ENCODE results near the gene FAM219B.

FAM219B gene

GRCh38 chr15:74872702-74873035 lies 34.0 kb downstream of the FAM219B start:
- DNase-seq (ENCODE audit: low spot score): no peak

DNA sequence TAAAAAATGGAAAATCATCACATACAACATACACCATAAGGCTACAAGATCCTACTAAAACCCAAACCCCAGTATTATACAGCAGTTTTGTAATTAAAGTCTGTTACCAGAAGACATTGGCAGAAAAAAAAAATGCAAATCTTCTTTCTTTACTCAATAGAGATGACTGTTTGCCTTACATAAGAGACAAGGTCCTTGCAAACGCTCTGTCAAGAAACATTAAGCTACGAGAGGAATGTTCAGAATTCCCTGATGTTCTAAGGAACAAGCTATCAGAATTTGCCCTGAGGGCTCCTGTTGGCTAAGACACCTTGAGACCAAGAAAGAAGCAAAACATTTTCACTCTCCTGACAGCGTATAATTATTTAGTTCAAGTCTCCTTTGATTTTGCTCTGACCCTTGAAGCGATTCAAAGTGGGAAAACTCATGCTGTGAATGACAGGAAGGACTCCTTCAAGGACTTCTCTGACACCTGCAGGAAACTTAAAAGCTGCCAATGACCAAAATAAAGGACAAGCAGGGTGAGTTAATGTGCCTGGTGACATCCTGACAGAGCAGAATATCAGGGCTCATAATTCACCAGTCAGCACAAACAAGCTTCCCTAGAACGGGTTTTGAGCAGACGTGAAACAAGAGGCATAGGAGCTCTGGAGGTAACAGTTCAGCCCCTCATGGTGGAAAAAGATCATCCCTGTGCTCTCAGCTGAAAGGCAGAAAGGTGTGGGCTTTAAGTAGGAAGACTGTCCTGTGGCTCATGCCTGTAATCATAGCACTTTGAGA lies 36.0 kb downstream of the FAM219B start:
- no peak for DNase-seq (ENCODE audit: low spot score)

GRCh38 chr15:74869726-74870407 lies 36.8 kb downstream of the FAM219B start:
- peak; percentile 57 for DNase-seq (ENCODE audit: low spot score)

DNA sequence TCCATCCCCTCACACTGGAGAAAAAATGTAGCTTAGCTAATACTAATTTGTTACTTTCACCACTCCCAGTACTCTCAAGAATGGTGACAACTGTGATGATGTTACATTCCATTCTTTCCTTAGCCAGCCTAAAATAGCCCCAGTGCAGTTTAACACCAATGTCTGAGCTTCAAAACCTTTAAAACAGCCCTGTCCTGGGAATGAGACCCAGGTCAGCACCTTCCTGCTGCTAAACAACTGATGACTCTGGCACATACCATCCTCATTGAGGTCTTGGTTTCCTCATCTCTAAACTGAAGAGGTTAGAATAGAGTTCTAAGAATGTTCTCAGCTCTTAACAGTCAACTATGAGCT lies 37.3 kb downstream of the FAM219B start:
- no peak for DNase-seq (ENCODE audit: low spot score)

DNA sequence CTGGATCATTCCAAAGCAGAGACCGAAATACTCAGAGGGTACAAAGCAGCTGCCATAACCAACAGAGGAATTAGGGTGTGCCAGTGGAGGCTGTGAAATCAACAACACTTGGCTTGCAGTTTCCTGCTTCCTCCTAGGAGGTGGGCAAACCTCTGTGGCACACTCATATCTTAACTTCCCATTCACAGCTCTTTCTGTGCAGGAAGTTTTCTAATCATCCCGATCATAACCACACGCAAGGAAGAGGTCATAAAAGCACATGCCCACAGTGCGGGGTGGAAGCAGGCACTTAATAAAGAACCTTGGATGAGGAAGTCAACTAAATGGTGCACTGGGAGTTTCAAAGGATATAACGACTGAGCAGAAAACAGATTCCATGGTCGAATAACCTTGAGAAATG lies 38.6 kb downstream of the FAM219B start:
- no peak for DNase-seq (ENCODE audit: low spot score)

- DNase-seq (ENCODE audit: low spot score): no peak
Observed at GRCh38 chr15:74867466-74868038, 39.1 kb downstream of the FAM219B start.

DNA sequence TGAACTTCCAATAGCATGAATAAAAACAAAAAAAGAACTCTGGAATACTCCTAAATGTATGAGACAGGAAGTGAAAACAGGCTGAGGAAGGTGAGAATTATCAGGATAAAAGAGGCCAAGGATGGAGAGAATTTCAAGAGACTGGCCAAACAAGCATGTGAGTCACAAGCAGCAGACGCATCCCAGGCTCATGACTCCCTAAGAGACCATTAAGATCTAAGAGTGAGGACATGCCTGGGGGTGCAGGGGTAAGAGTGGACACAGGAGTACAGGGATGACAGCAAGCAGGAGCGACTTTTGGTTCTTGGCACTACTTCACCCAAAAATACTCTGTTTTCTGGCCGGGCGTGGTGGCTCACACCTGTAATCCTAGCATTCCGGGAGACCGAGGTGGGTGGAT lies 40.6 kb downstream of the FAM219B start:
- peak; percentile 74 for DNase-seq (ENCODE audit: low spot score)

- DNase-seq (ENCODE audit: low spot score): no peak
Observed at GRCh38 chr15:74865316-74865715, 41.3 kb downstream of the FAM219B start.

- DNase-seq (ENCODE audit: low spot score): no peak
Observed at GRCh38 chr15:74864296-74864695, 42.4 kb downstream of the FAM219B start.

DNA sequence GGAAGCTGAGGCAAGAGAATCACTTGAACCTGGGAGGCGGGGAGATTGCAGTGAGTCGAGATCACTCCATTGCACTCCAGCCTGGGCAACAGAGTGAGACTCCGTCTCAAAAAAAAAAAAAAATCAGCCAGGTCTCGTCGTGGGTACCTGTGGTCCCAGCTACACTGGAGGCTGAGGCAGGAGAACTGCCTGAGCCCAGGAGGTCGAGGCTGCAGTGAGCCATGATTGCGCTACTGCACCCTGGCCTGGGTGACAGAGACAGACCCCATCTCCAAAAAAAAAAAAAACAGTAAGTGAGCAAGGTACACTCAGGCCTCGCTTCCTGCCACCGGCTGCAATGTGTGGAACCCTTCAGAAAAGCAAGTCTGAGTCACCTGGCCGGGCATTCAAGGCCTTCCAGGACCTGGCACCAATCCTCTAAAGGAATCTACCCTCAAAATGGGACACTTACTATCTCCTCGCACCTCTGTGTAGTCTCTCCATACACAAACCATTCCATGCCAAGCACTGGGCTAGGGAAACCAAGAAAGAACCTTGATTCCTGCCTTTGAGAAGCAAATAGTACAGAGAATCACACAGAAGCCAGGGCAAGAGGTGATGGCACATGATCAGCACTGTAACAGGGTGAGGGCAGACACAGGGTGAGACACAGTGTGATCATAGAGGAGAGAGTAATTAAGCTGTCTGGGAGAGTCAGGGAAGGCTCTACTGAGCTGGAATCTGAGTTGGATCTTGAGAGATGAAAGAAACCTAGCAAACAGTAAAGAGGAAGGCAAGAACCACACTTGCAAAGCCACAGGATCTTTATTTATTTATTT lies 43.2 kb downstream of the FAM219B start:
- DNase-seq (ENCODE audit: low spot score): no peak

GRCh38 chr15:74858369-74858740 lies 48.3 kb downstream of the FAM219B start:
- no peak for DNase-seq (ENCODE audit: low spot score)

GRCh38 chr15:74857671-74858368 lies 48.8 kb downstream of the FAM219B start:
- DNase-seq (ENCODE audit: low spot score): no peak

GRCh38 chr15:74857082-74857655 lies 49.5 kb downstream of the FAM219B start:
- DNase-seq (ENCODE audit: low spot score): no peak

DNA sequence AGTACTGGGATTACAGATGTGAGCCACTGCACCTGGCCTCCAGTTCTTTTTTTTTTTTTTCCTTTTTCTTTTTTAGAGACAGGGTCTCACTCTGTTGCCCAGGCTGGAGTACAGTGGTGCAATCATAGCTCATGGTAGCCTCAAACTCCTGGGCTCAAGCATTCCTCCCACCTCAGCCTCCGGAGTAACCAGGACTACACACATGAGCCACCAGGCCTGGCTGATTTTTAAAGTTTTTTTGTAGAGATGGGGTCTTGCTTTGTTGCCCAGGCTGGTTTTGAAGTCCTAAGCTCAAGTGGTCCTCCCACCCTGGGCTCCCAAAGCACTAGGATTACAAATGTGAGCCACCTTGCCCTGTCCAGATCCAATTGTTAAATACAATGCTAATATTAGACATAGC lies 50.1 kb downstream of the FAM219B start:
- DNase-seq (ENCODE audit: low spot score): no peak

DNA sequence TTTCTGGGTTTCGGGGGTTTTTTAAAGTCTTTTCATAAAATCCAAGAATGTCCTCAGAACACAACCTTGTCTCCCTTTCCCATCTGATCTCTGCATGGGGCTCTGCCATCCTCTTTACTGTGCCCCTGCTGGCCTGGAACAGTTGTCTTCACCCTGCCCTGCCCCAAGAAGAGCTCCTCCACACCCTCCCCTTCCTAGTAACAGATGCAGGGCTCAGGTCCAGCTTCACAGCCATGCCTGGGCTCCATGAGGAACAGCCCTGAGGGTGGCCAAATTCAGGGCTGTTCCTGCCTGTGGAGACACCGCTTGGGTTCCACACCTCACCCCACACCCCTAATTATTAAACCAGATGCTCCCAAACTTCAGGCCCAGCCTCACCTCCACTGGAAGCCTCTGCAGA lies 50.8 kb downstream of the FAM219B start:
- DNase-seq (ENCODE audit: low spot score): no peak

DNA sequence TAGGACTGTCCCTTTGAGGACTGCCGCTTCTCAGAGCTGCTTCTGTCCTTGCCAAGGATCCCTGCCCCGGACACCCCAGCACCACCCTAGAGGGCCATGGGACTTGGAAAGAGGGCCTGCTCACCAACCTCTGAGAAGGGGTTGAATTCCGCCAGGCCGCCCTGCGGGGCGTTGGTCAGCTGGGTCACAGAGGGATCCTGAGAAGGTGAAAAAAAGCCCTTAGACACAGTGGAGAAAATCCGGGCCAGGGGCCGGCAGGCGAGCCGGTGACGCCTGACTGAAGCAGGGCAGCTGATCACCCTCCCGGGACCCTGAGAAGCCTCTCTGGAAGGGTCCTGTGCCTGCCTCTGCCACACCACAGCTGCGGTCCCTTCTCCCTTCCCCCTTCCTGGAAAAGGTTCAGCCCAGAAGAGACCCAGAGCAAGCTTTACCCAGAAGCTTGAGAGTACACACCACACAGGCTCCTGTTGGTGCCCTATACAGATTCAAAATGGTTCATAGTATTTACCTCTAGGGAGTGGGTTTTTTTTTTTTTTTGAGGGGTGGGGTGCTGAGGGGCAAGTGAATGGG lies 52.1 kb downstream of the FAM219B start:
- no peak for DNase-seq (ENCODE audit: low spot score)

DNA sequence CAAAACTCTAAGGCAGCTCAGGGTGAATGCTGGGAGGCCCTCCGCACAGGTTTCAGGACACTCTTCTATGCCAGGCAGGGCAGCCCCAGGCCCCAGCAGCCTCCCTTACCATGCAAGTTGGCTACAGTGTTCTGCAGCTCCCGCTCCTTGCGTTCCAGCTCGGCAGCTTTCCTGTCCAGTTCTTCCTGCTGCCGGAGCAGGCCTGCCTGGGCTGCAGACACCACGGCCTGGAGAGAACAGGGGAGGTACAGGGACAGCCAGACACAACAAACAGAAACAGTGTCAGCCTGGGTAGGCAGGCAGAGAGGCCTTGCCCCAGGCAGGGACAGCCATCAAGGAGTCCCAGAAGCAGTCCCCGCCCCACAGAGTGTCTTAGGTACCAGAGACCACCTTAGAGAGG lies 54.7 kb downstream of the FAM219B start:
- no peak for DNase-seq (ENCODE audit: low spot score)

DNA sequence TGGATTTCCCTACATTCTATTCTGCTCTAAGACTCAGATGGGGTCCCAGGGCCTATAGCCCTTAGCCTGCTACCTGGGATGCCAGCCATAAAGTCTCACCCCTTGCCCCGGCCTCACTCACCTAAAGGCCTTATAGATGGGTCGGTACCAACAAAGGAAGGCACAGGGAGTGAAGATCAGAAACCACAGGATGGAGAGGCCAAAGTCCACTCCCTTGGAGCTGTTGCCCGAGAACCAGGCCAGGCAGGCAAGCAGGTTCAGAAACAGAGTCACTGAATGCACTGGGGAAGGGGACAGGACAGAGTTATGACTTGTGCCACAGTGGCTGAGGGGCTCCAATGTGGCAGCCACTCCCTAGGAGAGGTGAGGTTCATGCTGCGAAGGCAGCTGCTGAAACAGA lies 56.3 kb downstream of the FAM219B start:
- no peak for DNase-seq (ENCODE audit: low spot score)

Data from GM03348 (cell line).